Renal cortex interstitium (tissue), 15 donors: ENCODE data around the gene C1QTNF1. TPM values are rescaled to one million over a fixed set of nuclear protein-coding genes. Genes with fewer than 3 reads are reported as not detected.
A peak's percentile ranks its signal among the peaks of the same experiment; 100 is the strongest.

Experiments used
- DNase-seq, 11 donors: peaks; one replicate each; pipeline ENCODE4 v3.0.0-alpha.2; 2013; ENCODE audit warnings: low read depth in 9 of 11, low spot score in 4 of 11; ENCODE audit errors: extremely low read depth in 1 of 11
- long read RNA-seq, 16 experiments: transcript quantifications; one replicate each; lab custom pipeline, GENCODE V29; 2026
- polyA plus RNA-seq, 3 donors: library from polyadenylated mRNA; unstranded; fragments of 120-200 nt; gene quantifications; one replicate each; pipeline ENCODE4 v1.2.1, GENCODE V29; 2013; ENCODE audit not compliant: insufficient read length in 3 of 3

C1QTNF1 gene
- polyA plus RNA-seq, result 1 to 10 TPM; 2.1 to 3.1 (median 2.9) TPM
- long read RNA-seq, donor 1, result 0 reads
- long read RNA-seq, donor 2, partial matches to known transcripts, result 0 of 2 reads
- long read RNA-seq, donor 2, other reads (novel, unspliced or antisense), result 0 of 2 reads
- long read RNA-seq, donor 3, result 0 reads
- long read RNA-seq, donor 4, partial matches to known transcripts, result 0 of 1 reads
- long read RNA-seq, donor 4, other reads (novel, unspliced or antisense), result 0 of 1 reads
- long read RNA-seq, donor 5, result 0 reads
- long read RNA-seq, donor 6, result 0 reads
- long read RNA-seq, donor 7, result 0 reads
- long read RNA-seq, donor 8, result 0 reads
- long read RNA-seq, donor 9, result 0 reads
- long read RNA-seq, donor 10, result 0 reads
- long read RNA-seq, donor 11, partial matches to known transcripts, result 0 of 1 reads
- long read RNA-seq, donor 11, other reads (novel, unspliced or antisense), result 0 of 1 reads
- long read RNA-seq, donor 12, result 0 reads
- long read RNA-seq, donor 13, result 0 reads
- long read RNA-seq, donor 14, result 0 reads
- long read RNA-seq, donor 15, result 0 reads
- long read RNA-seq, donor 16, partial matches to known transcripts, result 0 of 1 reads
- long read RNA-seq, donor 16, other reads (novel, unspliced or antisense), result 0 of 1 reads

GRCh38 chr17:79023886-79024771 is at the start of gene C1QTNF1:
Gene C1QTNF1, plus strand, starts transcription at chr17:79024169. Its CDS starts 19,800 bp downstream, at chr17:79043969.
- peak in 4 of 11 donors; percentile 33 to 47 (median 37) for DNase-seq

GRCh38 chr17:78974635-78975591 is 49.1 kb upstream of the C1QTNF1 start:
- peak in 5 of 11 donors; percentile 47 to 82 (median 68) for DNase-seq

- no peak for DNase-seq
These were observed 46.9 kb upstream of the C1QTNF1 start for GRCh38 chr17:78976907-78977680.

GRCh38 chr17:78977681-78977943 is 46.4 kb upstream of the C1QTNF1 start:
- DNase-seq, result no peak

GRCh38 chr17:78977997-78978973 is 45.7 kb upstream of the C1QTNF1 start:
- peak in 1 of 11 donors; percentile 36 for DNase-seq

GRCh38 chr17:78979780-78980623 is 44.0 kb upstream of the C1QTNF1 start, which contains the start of gene LGALS3BP:
Gene LGALS3BP, minus strand, starts transcription at chr17:78979923. Its CDS starts 2,732 bp downstream, at chr17:78977191.
- peak in 2 of 11 donors; percentile 57 to 77 for DNase-seq

- no peak for DNase-seq
These were observed 43.4 kb upstream of the C1QTNF1 start for GRCh38 chr17:78980624-78980972.

- no peak for DNase-seq
These were observed 42.7 kb upstream of the C1QTNF1 start for GRCh38 chr17:78981010-78981888.

GRCh38 chr17:78985395-78985794 is 38.6 kb upstream of the C1QTNF1 start:
- DNase-seq, result no peak

GRCh38 chr17:78986048-78986648 is 37.8 kb upstream of the C1QTNF1 start:
- DNase-seq, result no peak

- DNase-seq, result no peak
These were observed 37.2 kb upstream of the C1QTNF1 start for GRCh38 chr17:78986649-78987328.

- DNase-seq, result no peak
These were observed 35.8 kb upstream of the C1QTNF1 start for GRCh38 chr17:78988152-78988551.

- DNase-seq, result no peak
These were observed 33.5 kb upstream of the C1QTNF1 start for GRCh38 chr17:78990349-78991016.
